Left lung (tissue), 10 donors: Measurements from ENCODE around the gene ZNF787. TPM values are rescaled to one million over a fixed set of nuclear protein-coding genes. Genes with fewer than 3 reads are reported as not detected.
A peak's percentile ranks its signal among the peaks of the same experiment; 100 is the strongest.

ENCODE experiments used
- ATAC-seq: fragments of 200-7000 bp; cut with Tn5 transposase; one replicate; pipeline ENCODE4 v1.9.1; 2020; ENCODE audit warnings: moderate library complexity
- DNase-seq, 4 donors: peaks; one replicate each; pipeline ENCODE4 v3.0.0-alpha.2; 2013 to 2020
- H3K27ac ChIP-seq, 2 donors: fragments of 200-600 bp; sonication (generic) in 1 of 2; one replicate each; pipeline versions ENCODE4 v1.5.0 to v1.8.0; 2020 to 2021
- H3K27me3 ChIP-seq, 2 donors: fragments of 200-600 bp; sonication (generic) in 1 of 2; one replicate each; pipeline versions ENCODE4 v1.5.0 to v1.8.0; 2020 to 2021
- H3K36me3 ChIP-seq, 2 donors: fragments of 200-600 bp; sonication (generic) in 1 of 2; one replicate each; pipeline versions ENCODE4 v1.5.0 to v1.8.0; 2020 to 2021
- H3K4me1 ChIP-seq, 2 donors: fragments of 200-600 bp; one replicate each; pipeline ENCODE4 v1.8.0; 2021
- H3K4me3 ChIP-seq, 2 donors: fragments of 200-600 bp; sonication (generic) in 1 of 2; one replicate each; pipeline versions ENCODE4 v1.5.0 to v1.8.0; 2020 to 2021; ENCODE audit warnings: mild to moderate bottlenecking in 1 of 2
- H3K9me3 ChIP-seq, 2 donors: fragments of 200-600 bp; sonication (generic) in 1 of 2; one replicate each; pipeline versions ENCODE4 v1.5.0 to v1.8.0; 2020 to 2021
- intact Hi-C, 2 donors: fragments of 100-400 bp; cut with DNase I; formaldehyde crosslinking; loops; one replicate each; pipeline versions ENCODE4 v1.11.2 to v1.14.2; 2022
- polyA plus RNA-seq, 6 donors: library from polyadenylated mRNA; unstranded; fragments of 120-200 nt; gene quantifications; one replicate each; pipeline ENCODE4 v1.2.1, GENCODE V29; 2013; ENCODE audit not compliant: insufficient read length in 6 of 6
- total RNA-seq, 2 donors: library from RNA; stranded (reverse); fragmentation: NEBNext Ultra II Directional; extraction: Animal tissue kit (Norgen Biotek cat#: 25700); gene quantifications; one replicate each; pipeline ENCODE4 v1.2.1, GENCODE V29; 2021
- TF ChIP-seq, protein P1 (sequence below), 2 donors: fragments of 200-600 bp; sonication (generic) in 1 of 2; IDR thresholded peaks; one replicate each; pipeline versions ENCODE4 v1.5.0 to v1.8.0; 2021; ENCODE audit warnings: antibody characterized with exemption in 2 of 2
- donor health status: DM: no; HTN: yes; CAD: no.
- donor health status: DM: no; HTN: no; CAD: no.

The ZNF787 gene
- total and polyA plus RNA-seq, 8 donors = 11.0 to 44.6 (median 19.3) TPM

- Histone ChIP-seq H3K27me3 (no peaks in the 10 kb centered on the region), H3K4me1 (peaks cover 4 to 55% of the 10 kb centered on the region in 2 donors), H3K9me3 (no peaks in the 10 kb centered on the region), H3K4me3 (no peak overlapping the region), H3K27ac (peak overlapping the region; percentile 58 to 65), H3K36me3 (no peaks in the 10 kb centered on the region)
- TF ChIP-seq, protein P1, sequence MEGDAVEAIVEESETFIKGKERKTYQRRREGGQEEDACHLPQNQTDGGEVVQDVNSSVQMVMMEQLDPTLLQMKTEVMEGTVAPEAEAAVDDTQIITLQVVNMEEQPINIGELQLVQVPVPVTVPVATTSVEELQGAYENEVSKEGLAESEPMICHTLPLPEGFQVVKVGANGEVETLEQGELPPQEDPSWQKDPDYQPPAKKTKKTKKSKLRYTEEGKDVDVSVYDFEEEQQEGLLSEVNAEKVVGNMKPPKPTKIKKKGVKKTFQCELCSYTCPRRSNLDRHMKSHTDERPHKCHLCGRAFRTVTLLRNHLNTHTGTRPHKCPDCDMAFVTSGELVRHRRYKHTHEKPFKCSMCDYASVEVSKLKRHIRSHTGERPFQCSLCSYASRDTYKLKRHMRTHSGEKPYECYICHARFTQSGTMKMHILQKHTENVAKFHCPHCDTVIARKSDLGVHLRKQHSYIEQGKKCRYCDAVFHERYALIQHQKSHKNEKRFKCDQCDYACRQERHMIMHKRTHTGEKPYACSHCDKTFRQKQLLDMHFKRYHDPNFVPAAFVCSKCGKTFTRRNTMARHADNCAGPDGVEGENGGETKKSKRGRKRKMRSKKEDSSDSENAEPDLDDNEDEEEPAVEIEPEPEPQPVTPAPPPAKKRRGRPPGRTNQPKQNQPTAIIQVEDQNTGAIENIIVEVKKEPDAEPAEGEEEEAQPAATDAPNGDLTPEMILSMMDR (IDR thresholded peaks at IDR 0.05) = no peak
- no peak for ATAC-seq
- no peak for DNase-seq
- intact Hi-C loops = no loop called here
Observed at GRCh38 chr19:56134654-56134921, 13.5 kb upstream of the ZNF787 start.

DNA sequence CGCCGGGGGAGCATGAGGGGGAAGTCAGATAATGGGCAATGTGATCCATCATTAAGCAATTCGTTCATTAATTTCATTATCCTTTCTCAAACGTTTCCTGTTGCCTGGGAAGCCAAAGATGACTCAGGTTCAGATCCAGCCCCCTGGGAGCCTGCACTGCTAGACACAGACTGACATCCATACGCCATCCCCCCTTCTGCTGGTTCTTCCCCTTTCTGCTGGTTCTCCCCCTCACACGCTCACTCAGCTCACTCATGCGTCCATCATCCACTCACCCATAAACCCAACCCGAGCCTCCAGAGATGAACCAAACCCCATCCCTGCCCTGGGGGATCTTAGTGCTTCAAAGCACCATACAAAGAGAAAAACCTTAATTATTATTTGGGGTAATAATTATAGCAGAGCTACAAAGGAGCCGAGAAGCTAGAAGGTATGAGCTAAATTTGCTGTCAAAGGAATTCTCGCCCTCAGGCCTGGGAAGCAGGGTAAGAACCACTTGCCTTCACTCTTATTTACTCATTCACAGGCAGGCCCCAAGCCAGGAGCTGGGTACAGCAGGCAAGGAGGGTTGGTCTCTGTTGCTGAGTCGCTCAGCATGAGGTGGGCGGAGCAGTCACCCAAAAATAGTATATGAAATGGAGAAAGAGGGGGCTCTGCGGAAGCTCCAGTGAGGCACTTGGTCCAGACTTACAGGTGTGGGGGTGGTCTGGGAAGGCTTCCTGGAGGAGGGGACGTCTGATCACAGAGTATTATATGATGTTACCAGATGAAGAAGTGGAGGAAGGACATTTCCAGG, 13.0 kb upstream of the ZNF787 start:
- intact Hi-C loops = no loop called here
- peak overlapping the region; percentile 58 to 65 for H3K27ac ChIP-seq
- peak; percentile 73 for ATAC-seq

GRCh38 chr19:56132316-56132822, 11.3 kb upstream of the ZNF787 start:
- ATAC-seq (peak; percentile 78), DNase-seq (peak in 2 of 4 donors; percentile 49 to 76)
- intact Hi-C loops = no loop called here
- no peaks in the 10 kb centered on the region for H3K27me3 ChIP-seq
- H3K4me1 ChIP-seq = peaks cover 4 to 34% of the 10 kb centered on the region in 2 donors
- H3K9me3 ChIP-seq = no peaks in the 10 kb centered on the region
- no peaks in the 10 kb centered on the region for H3K36me3 ChIP-seq
- TF ChIP-seq, protein P1 (IDR thresholded peaks at IDR 0.05) = no peak
- H3K4me3 ChIP-seq = no peak overlapping the region
- H3K27ac ChIP-seq = peak overlapping the region; percentile 74 to 79

More for the DNA sequence above, 13.0 kb upstream of the ZNF787 start:
- Histone ChIP-seq H3K4me1 (peaks cover 4 to 50% of the 10 kb centered on the region in 2 donors), H3K9me3 (no peaks in the 10 kb centered on the region), H3K4me3 (no peak overlapping the region), H3K27me3 (no peaks in the 10 kb centered on the region), H3K36me3 (no peaks in the 10 kb centered on the region)
- peak in 1 of 4 donors; percentile 76 for DNase-seq
- TF ChIP-seq, protein P1 (IDR thresholded peaks at IDR 0.05) = no peak

- ATAC-seq (no peak), DNase-seq (no peak)
- TF ChIP-seq, protein P1 (IDR thresholded peaks at IDR 0.05) = no peak
- Histone ChIP-seq H3K36me3 (no peaks in the 10 kb centered on the region), H3K27me3 (no peaks in the 10 kb centered on the region), H3K4me1 (peaks cover 4 to 29% of the 10 kb centered on the region in 2 donors), H3K27ac (peak overlapping the region; percentile 74 to 79), H3K4me3 (no peak overlapping the region), H3K9me3 (no peaks in the 10 kb centered on the region)
- intact Hi-C loops = no loop called here
Observed at GRCh38 chr19:56131651-56132050, 10.6 kb upstream of the ZNF787 start.

GRCh38 chr19:56130006-56130405, 8.9 kb upstream of the ZNF787 start:
- H3K27me3 ChIP-seq = no peaks in the 10 kb centered on the region
- no peaks in the 10 kb centered on the region for H3K36me3 ChIP-seq
- H3K9me3 ChIP-seq = no peaks in the 10 kb centered on the region
- peaks cover 4 to 21% of the 10 kb centered on the region in 2 donors for H3K4me1 ChIP-seq
- TF ChIP-seq, protein P1 (IDR thresholded peaks at IDR 0.05) = no peak
- no peak overlapping the region for H3K27ac ChIP-seq
- DNase-seq (peak in 2 of 4 donors; percentile 76 to 86), ATAC-seq (no peak)
- intact Hi-C loops = no loop called here
- no peak overlapping the region for H3K4me3 ChIP-seq
